Posterior cingulate gyrus (tissue), 11 donors: Measurements from ENCODE around the gene CTNNBIP1.
"Not testable (repeated sequence)": the region's sequence is repeated elsewhere in the genome, so short reads cannot be mapped to it uniquely, and the experiment has no call there.

Source experiments
- DNase-seq, 10 donors: peaks; one replicate each; pipeline versions ENCODE4 v3.0.0 to v3.0.0-alpha.2; 2020 to 2021; ENCODE audit warnings: mixed read lengths in 3 of 10
- intact Hi-C: fragments of 100-400 bp; cut with DNase I; formaldehyde crosslinking; loops from one replicate; pipeline ENCODE4 v1.15.1; 2023

Gene CTNNBIP1

DNA sequence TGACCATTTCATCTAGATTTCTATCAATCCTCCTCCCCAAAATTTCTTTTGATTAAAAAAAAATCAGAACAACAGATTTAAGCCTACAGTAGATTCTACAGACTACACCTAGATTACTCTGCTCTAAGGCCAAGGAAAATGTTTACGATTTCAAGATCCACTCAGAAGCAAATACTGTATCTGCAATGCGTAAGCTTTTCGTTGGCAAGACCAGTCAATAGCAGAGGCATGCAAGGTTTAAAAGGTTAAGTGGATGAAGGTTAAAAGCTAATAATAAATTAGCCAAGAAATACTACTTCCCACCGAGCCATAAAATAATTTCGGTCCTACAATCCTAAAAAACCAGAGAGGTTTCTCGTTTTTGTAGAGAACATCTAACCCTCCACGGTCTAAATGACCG is 87.6 kb downstream of the CTNNBIP1 start:
- no peak for DNase-seq

DNA sequence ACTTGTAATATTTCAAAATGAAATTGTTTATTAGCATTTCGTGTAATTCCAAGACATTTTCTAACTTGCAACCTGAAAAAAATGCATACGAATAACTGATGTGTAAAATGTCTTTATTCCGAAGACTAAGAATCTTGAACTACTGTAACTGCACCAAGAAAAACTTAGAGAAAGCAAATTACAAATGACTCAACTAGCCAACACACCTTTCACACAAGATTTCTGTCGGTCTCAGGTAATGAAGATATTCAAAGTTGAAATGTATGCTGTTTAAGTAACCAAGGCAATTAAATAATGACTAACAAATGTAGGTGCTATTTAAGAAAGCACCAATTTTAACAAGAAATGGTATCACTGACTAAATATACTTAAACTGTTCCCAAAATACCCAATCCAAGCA is 88.4 kb downstream of the CTNNBIP1 start:
- no peak for DNase-seq
- intact Hi-C loops = loop anchor here (10.0 kb wide), 1 partner anchor 873 kb away; no protein-coding TSS in a partner anchor

More for the DNA sequence above, 87.6 kb downstream of the CTNNBIP1 start:
- intact Hi-C loops = loop anchor here (10.0 kb wide), 1 partner anchor 872 kb away; no protein-coding TSS in a partner anchor

DNA sequence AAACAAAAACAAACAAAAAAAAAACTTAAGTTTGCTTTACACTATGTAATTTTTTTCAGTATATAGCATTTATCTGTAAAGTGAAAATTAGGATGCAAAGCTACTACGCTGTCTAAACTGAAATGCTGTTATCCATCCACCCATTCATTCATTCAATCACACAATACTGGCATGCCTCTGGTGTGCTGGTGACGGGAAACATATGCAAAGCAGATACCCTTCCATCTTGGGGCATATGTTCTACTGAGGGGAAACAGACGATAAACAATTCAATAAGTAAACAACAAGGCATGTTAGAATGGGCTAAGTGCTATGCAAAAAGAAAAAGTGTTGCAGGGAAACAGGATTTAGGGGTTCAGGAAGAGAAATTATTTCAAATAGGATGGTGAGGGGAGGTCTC is 89.5 kb downstream of the CTNNBIP1 start:
- DNase-seq = no peak
- intact Hi-C loops = loop anchor here (10.0 kb wide), 1 partner anchor 874 kb away; no protein-coding TSS in a partner anchor

DNA sequence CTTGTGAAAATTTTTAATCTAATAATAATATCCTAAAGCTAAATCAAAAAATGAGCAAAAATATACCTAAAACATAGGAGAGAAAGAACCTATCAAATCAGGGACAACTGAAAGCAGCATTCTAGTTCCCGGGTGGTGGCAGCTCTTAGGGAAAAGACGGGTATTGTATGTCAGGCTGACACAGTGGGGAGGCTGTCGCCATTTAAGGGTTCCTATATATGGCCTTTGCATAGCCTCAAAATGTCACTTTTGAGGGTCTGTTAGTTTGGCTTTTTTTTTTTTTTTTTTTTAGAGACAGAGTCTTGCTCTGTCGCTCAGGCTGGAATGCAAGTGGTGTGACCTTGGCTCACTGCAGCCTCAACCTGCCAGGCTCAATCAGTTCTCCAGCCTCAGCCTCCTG is 92.3 kb downstream of the CTNNBIP1 start:
- DNase-seq = peak in 2 of 10 donors; percentile 19 to 30
- intact Hi-C loops = no loop called here

DNA sequence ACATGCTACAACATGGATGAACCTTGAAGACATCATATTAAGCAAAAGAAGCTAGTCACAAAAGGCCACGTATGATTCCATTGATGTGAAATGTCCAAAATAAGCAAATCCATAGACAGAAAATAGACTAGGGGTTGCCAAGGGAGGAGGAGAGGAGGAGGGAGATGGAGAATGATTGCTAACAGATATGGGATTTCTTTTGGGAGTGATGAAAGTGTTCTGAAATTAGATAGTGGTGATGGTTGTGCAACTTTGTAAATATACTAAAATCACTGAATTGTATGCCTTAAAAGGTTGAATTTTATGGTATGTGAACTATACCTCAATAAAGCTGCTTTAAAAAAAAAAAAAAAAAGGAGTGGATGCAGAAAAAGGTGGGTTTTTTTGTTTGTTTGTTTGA is 93.9 kb downstream of the CTNNBIP1 start:
- intact Hi-C loops = no loop called here
- DNase-seq = no peak

DNA sequence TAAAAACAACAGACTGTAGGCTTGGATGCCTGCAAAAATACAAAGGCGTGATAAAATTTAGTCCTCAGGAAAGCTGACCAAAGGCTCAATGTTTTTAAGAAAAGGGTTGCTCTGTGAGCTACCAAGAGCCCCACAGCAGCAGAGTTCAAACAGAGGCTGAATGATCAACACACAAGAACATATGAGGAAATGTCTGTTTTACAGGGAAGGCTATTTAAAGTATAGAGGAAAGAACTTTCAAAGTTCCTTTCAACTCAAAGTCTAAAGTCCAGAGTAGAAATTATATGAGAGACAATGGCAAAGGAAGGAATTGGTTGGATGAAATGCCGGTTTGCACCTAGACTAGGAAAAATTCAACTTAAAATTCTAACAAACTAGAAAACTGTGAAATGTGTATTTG is 94.9 kb downstream of the CTNNBIP1 start:
- no peak for DNase-seq
- intact Hi-C loops = no loop called here

DNA sequence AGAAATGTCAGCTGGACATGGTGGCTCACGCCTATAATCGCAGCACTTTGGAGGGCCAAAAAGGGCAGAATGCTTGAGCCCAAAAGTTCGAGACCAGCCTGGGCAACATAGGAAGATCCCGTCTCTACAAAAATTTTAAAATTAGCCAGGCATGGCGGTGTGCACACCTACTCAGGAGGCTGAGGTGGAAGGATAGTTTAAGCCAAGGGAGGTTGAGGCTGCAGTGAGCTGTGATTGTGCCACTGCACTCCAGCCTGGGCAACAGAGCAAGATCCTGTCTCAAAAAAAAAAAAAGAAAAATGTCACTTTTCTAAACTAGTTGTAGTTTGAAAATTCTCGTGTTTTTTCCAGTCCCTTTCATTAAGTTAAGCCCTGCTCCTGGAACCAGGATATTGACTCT is 95.5 kb downstream of the CTNNBIP1 start:
- intact Hi-C loops = no loop called here
- DNase-seq = peak in 1 of 10 donors; percentile 5

DNA sequence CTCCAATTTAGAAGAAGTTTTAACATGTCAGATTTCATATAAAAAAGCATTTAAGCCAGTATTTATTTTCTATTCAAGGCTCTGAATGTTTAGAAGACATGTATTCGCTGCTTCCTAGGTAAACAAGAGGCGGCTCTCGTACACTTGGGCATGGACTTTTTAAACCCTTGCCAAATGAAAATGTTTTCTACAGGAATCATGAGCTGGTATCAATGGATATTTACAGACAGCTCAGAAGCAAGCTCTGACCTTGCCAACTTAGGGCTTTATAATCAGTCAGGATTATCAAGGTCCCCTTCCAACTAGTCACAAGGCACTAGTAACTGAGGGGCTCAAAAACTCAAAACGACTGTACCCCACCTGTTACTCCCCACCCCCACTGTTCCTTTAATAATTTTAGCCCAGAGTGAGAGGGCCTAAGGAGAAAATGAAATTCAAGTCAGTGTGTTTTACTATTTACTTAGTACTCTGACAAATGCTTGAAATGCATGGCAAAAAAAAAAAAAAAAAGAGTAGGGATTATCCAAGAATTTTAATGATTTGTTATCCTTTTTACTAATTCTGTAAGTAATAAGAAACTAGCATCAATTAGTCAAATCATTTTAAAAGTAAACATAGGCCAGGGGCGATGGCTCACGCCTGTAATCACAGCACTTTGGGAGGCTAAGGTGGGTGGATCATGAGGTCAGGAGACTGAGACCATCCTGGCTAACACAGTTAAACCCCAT is 98.7 kb downstream of the CTNNBIP1 start:
- DNase-seq = no peak
- intact Hi-C loops = no loop called here

DNA sequence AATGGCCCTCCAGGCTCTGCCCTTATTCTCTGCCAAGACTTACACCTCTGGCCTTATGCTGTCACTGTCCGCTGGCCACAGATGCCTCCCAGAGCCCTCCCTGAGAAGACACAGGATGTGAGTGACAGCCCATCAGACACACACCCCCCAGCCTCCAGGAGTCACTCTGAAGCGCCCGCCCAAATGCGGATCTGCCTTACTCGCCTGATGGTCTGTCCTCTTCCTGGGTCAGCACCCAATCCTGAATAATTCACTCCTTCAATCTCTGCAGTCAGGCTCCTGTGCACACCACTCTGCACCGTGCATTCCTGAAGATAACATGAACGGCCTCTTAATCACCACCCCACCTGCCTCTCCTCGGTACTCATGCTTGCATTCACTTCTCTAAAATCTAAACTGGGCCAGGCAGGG is 101.0 kb downstream of the CTNNBIP1 start:
- intact Hi-C loops = no loop called here
- DNase-seq = peak in 1 of 10 donors; percentile 57

DNA sequence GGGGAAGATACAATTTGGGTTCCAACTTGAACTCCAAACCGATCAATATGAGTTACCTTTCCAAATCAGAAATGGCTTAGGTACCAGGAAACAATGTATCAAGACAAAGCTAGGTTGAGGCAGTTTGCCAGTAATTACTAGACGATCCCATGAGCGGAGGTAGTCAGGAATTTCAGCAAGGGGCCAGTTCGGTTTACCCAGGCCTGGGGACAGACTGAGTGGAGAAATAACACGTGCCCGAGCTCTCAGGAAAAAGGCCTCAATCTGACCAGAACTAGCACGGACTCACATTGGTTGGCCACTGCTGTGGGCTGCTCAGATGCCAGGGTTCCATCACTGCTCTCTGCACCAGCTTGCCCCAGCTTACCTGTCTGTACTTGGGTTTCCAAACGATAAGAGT is 101.6 kb downstream of the CTNNBIP1 start:
- intact Hi-C loops = no loop called here
- peak in 1 of 10 donors; percentile 19 for DNase-seq

DNA sequence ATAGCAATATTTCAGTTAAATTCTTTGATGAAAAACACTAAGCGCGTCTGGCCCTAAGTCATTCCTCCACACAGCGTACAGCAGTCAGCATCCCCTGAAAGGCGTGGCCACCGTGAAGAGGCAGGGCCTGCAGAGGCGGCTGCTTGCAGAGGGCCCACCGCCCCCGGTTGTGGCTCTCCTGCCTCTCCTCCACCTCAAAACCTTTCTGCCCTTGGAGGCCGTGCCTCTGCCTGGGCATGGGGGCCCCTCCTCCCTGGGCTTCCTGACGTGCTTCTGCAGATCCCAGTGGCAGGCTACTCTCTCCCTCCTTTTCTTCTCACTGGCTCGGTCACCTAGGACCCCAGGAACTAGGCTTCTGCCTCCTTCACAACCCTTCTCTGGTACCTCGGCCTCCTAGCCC is 102.5 kb downstream of the CTNNBIP1 start:
- peak in 3 of 10 donors; percentile 19 to 86 (median 66) for DNase-seq
- intact Hi-C loops = no loop called here

DNA sequence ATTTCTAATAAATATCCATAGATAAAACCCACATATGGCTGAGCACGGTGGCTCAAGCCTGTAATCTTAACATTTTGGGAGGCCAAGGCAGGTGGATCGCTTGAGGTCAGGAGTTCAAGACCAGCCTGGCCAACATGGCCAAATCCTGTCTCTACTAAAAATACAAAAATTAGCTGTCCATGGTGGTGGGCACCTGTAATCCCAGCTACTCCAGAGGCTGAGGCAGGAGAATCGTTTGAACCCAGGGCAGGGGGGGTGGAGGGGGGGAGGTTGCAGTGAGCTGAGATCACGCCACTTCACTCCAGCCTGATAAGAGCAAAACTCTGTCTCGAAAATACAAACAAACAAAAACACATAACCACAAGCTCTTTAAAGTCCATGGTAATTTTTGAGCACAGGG is 104.1 kb downstream of the CTNNBIP1 start:
- DNase-seq, intact Hi-C loops: not testable (repeated sequence)

DNA sequence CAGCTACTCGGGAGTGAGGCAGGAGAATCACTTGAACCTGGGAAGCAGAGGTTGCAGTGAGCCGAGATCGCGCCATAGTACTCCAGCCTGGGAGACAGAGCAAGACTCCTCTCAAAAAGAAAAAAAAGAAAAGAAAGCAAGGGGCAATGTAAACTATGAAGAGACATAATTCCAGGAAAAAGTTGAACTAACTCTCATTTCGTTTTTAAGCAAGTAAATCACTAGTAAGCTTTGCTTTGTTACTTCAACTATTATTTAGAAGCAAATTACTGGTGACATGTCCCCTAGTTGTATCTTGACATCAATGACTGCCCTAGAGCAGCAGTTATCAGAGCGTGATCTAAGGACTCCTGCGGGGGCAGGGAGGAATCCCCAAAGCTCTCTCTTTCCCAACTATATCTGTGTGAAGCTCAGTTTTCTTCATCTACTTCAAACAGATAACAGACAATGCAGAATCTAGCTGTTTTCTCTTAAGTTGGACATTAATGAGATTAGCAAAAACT is 105.0 kb downstream of the CTNNBIP1 start:
- DNase-seq = peak in 1 of 10 donors; percentile 7
- intact Hi-C loops = no loop called here

DNA sequence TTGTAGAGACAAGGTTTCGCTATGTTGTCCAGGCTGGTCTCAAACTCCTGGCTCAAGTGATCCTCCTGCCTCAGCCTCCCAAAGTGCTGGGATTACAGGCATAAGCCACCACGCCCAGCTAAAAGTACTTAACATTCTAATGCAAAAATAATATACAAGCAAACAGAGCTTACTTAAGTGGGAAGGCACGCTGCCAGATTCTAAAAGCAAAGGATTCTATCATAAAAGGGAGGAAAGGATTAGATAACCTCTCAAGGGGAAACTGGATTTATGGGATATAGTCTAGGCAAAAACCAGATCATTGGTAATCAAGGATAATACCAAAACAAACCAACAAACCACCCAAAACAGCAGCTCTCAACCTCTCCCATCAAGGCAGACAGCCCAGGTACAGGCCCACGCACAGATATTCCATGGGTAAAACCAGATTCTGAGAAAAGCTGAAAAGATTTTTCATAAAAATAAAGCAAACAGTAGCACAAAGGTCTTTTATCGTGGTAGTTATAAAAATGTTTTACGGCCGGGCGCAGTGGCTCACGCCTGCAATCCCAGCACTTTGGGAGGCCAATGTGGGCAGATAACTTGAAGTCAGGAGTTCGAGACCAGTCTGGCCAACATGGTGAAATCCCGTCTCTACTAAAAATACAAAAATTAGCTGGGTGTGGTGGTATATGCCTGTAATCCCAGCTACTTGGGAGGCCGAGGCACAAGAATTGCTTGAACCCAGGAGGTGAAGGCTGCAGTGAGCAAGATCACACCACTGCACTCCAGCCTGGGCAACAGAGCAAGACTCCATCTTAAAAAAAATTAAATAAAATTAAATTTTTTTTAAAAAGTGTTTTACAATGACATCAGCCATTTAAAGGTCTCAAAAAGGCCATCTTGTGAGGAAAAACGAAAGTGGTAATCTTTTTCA is 106.8 kb downstream of the CTNNBIP1 start:
- intact Hi-C loops = not testable (repeated sequence)
- DNase-seq = peak in 1 of 10 donors; percentile 43

DNA sequence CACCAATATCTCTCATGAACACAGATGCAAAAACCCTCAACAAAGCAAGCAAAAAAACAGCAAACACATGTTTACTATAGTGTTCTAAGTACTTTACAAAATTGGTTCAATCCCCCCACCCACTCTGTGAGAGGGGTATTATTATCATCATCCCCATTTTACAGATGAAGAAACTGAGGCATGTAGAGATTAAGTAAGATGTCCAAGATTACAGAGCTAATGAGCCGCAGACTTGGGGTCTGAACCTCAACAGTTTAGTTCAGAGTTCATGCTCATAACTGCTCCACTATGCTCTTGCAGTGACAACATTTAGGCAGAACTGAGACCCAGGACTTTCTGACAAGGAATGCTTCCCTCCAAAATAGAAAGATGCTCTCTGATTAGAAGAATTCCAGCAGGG is 108.2 kb downstream of the CTNNBIP1 start:
- DNase-seq = no peak
- intact Hi-C loops = no loop called here
